AML-193 (cell line): Measurements from ENCODE around the gene DHRSX.
"Not testable (repeated sequence)": the region's sequence is repeated elsewhere in the genome, so short reads cannot be mapped to it uniquely, and the experiment has no call there.

Source experiments
- DNase-seq, 2 experiments: peaks; one replicate each; lab custom pipeline; 2025; lab: John Stamatoyannopoulos, UW

Gene DHRSX

DNA sequence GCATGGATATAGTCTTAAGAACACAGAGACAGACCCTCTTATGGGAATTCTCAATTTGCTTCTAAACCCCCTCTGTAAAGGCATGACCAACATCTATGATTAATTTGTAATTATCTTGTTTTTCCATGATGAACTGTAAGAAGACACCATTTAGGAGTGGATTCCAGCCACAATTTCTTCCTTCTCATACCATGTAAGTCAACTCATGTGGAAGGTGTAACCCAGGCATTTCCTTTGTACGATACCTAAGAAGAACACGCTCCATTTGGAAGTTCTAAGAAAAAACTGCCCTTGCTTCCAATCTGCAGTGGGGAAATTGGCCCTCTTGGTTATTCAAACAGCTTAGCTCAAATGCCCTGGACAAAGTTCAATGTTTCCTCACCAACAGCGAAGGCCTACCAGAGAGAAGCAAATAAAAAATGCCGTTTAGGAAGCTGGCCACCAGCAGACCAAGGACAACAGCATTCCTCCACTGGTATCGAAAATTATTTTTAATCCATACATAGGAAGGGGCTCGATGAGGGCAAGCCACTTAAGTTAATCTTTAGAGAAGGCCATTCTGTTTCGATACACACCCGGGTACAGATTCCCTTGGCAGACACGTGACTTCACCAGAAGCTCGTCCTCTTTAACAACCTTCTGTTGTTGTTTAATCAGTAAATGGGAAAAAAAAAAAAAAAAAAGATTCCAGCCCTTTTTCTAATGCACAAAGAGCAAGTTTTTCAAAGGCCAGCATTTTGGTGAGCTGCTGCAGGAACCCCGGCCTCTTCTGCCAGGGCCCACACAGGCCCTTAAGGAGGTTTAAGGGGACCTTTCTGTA, 2.6 kb downstream of the DHRSX start:
- no peak for DNase-seq

DNA sequence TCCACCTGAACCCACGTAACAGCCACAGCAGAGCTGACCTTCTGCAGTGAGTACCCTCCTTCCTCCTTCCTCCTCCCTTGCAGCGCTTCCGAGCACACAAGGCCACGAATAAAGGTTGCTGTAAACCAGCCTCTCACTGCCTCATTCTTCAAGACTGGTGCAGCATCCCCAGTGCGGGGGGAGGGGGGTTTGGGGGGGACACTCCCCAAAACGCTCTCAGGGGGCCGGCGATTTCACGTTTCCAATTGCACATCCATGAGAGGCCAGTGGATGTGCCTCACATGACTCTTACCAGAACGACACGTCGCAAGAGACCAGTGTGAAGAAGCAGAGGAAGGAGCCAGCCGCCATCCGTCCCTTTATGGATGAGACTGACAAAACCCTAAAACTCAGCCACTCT, 5.2 kb downstream of the DHRSX start:
- DNase-seq = no peak

DNA sequence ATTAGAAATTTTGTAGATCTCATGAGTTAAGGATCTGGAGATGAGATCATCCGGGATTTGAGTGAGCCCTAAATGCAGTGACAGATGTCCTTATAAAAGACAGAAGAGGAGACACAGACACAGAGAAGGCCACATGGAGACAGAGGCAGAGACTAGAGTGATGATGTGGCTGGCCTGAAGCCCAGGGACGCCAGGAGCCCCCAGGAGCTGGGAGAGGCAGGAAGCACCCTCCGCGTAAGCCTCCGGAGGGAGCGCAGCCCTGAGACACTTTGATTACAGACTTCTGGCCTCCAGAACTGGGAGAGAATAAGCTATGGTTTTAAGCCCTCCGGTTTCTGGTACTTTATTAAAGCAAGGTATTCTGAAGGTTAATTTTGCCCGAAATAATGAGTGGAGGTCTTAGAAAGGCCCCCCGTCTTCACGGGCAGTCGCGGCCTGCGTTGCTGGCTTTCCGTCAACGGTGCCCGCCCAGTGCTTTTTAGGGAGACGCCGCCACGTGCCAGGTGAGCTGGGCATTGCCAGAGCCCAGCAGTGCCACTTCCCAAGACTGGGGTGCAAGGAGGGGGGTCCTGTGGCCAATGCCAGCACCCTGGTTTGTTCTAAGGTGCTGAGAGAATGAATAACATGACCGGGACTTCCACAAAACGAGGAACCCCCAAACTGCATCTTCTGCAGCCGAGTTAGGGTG, 8.1 kb downstream of the DHRSX start:
- no peak for DNase-seq

DNA sequence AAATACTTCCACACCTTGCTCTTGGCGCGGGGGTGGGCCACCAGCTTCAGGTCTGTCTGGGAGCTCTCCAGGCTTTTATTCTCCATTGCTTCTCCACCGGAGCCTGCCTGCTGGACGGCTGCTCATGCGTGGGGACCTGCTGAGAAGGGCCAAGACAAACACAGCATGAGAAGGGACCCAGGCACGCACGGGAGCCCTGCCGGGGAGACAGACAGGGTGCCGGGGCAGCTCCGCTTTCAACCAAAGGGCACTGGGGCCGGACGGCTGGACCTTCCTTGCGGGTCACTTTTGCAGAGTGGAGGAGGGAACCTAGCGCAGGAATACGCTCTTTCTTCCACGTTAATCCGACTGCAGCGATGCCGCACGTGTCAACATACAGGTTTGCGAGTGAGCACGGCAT, 10.1 kb downstream of the DHRSX start:
- no peak for DNase-seq

DNA sequence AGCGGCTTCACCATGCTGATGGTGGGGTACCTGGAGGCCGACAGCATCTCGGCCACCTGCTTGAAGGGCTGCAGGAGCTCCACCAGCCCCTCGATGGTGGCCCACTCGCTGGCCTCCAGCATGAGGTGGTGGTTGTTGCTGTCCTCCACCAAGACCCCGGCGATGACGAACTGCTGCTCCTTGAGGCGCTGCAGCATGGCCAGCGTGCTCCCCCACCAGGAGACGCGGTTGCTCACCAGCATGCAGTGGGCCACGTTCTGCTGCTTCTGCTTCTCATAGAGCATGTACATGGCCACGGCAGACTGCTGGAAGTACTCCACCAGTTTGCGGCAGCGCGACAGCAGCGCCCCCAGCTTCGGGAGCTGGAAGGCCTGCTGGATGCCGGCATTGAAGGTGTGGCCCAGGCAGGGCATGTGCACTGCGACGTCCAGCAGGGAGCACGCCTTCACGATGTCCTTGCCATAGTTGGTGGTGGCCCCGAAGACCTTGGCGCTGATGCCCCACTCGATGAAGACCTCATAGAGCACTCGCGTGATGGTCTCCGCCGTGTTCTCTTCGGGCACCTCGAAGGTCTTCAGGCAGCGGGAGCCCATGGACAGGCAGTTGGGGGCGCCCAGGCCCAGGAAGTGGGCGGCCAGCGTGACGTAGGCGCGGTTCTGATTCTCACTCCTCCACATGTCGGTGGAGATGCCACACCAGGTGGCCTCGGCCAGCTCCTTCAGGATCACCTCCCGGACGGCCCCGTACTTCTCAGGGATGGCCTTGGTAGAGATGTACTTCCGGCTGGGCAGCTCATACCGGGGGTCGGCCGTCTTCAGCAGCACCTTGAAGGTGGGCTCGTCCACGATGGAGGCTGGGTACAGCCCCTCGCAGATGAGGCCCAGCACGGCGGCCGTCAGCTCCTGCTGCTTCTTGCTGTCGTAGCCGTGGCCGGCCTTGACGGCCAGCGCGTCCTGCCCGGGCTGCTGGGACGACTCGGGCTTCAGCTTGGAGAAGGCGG, 11.0 kb downstream of the DHRSX start:
- no peak for DNase-seq

DNA sequence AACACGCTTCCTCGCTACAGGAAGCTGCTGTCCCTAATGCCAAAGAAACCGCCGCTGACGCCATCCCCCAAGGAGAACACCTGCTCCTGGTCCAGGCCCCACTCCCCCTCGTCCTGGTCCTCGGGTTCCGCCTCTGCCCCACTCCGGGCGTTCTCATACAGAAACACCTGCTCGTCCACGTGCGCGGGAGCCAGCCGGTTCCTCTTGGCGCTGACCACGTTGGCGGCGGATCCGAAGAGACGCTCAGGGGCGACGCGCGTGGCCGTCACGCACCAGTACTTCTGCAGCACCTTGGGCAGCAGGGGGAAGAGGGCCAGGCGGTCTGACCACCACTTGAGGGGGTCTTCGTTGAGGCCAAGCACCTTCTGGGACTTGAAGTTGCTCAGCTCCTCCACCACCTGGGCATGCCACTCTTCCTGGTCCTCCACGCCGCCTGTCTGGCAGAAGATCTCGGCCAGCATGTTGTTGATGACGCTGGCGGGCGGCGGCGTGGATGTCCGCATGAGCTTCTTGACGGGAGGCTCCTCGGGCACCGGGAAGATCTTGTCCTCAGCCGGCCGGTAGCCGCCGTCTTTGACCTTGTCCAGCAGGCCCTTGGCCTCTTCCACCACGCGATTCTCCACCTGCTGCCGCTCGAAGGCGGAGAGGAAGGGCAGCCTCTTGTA, 12.0 kb downstream of the DHRSX start:
- DNase-seq = no peak

DNA sequence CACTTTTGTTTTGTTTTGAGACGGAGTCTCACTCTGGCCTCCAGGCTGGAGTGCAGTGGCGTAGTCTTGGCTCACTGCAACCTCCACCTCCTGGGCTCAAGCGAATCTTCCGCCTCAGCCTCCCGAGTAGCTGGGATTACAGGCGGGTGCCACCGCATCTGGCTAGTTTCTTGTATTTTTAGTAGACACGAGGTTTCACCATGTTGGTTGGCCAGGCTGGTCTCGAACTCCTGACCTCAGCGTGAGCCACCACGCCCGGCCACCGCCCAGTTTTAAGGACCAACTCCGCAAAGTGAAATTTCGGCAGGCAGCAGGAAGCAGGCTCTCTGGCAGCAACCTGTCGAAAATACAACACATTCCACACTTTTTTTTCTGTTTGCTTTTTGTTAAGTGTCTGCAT, 13.4 kb downstream of the DHRSX start:
- DNase-seq = no peak

DNA sequence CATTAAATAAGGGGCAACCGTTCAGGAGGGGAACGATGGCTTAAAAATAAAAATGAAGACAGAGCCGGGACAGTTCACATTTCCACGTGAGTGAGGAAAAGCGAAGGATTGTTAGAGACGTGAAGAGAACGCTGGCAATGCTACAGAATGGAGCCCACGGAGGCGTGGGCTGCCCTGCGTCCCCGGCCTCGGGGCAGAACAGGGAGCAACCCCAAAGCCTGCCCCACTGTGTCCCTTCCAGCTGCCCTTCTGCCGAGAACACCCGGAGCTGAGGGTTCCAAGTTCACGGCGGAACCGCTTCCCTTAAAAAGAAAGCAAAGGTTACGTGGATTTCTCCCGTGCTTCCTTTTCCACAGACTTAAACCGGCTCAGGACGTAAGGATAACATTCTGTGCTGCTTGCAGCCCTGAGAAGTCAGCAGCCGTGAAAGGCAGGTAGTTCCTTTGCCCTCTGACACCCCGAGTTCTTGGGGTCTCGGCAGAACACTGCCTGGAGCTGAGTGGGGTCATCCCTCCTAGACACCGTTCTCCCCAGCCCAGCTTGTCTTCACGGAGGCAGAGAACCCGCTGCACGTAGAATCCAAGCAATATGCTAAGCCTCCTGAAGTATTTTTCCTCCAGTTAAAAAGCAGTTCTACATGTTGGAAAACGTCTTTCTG, 14.2 kb downstream of the DHRSX start:
- no peak for DNase-seq

DNA sequence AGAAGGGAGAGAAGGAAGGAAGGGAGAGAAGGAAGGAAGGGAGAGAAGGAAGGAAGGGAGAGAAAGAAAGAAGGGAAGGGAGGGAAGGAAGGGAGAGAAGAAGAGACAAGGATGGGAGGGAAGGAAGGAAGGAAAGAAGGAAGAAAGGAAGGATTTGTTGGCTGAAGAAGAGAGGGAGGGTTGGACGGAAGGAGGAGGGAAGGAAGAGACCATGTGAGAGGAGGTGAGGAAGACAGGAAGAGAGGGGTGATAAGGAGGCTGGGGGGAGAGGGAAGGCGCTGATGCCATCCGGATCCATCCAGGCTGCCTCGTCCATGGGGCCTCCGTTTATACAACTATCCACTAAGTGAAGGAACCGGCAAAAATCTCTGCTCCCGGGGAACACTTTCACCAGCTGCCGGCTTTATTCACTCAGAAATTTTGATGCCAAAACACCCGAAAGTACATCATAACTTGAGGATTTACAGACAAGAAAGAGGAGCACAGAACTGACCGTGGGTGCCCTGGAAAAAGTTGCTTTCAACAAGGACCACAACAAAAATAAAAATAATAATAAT, 14.9 kb downstream of the DHRSX start:
- DNase-seq = no peak

DNA sequence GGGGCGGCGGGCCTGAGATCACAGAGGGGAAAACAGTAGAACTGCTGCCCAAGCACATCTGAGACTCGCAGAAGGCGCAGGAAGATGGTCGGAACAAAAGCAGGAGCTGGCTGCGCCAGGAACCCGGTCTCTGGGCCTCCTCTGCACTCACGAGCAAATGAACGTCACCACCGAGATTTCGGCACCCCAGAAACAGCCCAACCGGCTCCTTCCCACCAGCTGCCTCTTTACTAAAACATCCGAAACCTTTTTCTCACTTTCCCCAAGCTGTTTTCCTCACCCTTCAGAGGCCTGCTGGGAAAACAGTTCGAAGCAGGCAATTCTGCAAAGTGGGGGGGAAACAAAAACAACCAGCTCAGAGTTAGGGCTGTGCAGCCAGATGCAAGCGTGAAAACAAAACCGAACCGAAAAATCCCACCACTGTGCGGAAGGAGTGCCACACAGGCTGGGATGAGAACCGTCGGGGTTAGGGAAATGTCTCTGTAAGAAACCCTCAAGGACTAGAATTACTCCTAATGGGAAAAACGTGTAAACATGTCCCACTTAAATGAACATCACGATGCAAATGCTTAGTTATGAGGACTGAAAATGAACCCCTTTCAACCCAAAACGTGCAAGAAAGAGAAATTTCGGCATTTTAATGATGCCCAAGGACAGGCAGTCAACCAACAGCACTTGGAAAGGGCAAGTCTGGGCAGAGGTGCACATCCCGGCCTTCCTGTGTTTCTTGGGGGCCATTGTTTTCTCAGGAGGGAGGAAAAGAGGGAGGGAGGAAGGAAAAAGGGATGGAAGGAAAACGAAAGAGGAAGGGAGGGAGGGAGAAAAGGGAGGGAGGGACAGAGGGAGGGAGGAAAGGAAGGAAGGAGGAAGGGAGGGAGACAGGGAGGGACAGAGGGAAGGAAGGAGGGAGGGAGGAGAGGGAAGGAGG, 15.8 kb downstream of the DHRSX start:
- DNase-seq = no peak

DNA sequence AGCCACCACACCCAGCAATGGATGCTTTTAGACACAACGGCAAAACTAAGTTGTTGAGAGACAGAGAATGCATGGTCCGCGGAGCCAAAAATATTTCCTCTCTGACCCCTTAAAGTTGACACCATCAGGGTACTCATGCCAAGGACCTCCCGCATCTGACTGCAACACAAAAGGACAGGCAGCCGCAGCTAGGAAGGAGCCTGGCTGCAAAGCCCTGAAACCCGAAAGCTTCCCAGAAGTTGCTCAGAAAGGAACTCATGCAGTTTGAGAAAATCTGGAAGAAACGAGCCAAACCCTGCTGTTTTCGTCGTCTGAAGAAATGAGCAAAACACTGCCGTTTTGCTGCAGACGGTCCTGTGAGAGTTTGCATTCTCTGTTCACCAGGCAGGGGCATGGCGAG, 16.5 kb downstream of the DHRSX start:
- DNase-seq = no peak

DNA sequence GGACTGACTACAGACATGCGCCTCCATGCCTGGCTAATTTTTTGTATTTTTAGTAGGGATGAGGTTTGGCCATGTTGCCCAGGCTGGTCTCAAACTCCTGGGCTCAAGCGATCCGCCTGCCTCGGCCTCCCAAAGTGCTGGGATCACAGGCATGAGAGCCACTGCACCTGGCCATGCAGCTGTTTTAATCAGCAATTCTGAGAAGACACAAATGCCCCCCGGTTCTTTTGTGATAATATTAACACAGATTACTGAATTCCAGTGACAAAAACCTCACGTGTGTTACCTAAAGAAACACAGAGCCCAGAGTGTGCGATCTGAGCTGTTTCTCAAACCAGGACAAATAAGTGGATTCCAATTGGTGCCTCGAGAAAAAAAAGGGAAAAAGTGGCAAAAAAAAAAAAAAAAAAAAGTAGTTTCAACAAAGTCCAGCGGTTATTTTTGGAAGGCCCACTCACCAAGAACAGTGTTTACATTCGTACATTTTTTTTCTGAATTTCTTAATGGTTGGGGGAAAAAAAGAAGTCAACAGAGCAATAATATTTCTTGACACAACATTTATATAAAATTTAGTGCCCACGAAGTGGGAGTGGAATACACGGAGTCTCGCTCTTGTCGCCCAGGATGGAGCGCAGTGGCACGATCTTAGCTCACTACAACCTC, 17.2 kb downstream of the DHRSX start:
- no peak for DNase-seq

DNA sequence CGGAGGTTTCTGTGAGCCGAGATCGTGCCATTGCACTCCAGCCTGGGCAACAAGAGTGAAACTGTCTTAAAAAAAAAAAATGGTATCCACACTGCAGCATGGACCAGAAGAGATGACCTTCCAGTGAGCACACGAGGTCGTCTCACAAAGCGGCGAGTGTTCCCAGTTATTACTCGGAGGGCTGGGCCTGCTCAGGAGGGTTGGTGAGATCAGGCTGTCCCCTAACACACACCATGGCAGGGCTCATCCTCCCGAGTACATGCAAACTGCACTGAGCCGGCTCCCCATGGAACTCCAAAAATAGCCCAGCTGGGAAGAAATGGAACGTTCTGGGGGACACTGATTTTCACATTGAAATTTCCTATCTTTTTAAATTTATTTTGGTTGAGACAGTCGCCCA, 19.2 kb downstream of the DHRSX start:
- DNase-seq = not testable (repeated sequence)

DNA sequence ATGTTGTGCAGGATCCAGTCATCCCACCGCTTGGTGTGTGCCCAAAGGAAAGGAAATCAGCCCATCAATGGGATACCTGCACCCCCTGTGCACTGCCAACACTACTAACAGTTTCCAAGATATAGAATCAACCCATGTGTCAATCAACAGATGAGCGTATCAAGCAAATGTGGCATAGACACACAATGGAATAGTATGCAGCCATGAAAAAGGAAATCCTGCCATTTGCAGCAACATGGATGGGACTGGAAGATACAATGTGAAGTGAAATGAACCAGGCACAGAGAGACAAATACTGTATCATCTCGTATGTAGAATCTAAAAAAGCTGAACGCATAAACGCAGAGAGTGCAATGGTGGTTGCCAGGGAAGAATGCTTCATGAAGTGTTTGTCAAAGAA, 20.8 kb downstream of the DHRSX start:
- DNase-seq = not testable (repeated sequence)

DNA sequence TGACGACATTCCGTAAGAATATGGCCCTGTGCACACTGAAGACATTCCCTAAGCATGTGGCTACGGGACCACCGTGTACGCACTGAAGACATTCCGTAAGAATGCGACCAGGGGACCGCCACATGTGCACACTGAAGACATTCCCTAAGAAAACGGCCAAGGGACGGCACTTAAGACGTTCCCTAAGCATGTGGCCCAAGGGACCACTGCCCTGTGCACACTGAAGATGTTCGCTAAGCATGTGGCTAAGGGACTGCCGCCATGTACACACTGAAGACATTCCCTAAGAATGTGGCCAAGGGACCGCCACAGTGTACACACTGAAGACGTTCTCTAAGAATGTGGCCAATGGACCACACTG, 21.4 kb downstream of the DHRSX start:
- no peak for DNase-seq

DNA sequence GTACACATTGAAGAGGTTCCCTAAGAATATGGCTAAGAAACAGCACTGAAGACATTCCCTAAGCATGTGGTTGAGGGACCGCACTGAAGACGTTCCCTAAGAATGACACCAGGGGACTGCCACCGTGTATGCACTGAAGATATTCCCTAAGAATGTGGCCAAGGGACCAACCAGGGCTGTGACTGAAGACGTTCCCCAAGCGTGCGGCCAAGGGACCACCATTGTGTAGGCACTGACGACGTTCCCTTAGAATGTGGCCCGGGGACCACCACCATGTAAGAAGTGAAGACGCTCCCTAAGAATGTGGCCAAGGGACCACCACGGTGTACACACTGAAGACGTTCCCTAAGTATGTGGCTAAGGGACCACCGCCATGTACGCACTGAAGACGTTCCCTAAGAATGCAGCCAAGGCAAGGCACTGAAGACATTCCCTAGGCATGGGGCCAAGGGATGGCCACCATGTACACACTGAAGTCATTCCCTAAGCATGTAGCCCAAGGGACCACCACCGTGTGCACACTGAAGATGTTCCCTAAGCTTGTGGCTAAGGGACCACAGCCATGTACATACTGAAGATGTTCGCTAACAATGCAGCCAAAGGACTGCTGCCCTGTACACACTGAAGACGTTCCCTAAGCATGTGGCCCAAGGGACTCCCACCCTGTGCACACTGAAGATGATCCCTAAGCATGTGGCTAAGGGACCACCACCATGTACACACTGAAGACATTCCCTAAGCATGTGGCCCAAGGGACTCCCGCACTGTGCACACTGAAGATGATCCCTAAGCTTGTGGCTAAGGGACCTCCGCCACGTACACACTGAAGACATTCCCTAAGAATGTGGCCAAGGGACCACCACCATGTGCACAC, 22.0 kb downstream of the DHRSX start:
- no peak for DNase-seq

DNA sequence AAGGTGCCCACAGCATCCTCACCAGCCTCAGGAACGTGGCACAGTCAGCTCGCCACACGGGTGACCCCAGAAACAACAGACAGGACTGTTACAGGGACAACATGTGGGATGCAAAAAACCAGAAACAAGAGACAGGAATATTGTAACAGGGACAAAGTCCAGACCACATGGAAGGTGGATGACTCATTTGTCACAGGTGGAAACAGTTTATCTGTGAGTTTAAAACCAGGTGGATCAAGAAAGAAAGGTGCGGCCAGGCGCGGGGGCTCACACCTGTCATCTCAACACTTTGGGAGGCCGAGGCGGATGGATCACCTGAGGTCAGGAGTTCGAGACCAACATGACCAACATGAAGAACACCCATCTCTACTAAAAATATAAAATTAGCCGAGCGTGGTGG, 23.5 kb downstream of the DHRSX start:
- DNase-seq = not testable (repeated sequence)

DNA sequence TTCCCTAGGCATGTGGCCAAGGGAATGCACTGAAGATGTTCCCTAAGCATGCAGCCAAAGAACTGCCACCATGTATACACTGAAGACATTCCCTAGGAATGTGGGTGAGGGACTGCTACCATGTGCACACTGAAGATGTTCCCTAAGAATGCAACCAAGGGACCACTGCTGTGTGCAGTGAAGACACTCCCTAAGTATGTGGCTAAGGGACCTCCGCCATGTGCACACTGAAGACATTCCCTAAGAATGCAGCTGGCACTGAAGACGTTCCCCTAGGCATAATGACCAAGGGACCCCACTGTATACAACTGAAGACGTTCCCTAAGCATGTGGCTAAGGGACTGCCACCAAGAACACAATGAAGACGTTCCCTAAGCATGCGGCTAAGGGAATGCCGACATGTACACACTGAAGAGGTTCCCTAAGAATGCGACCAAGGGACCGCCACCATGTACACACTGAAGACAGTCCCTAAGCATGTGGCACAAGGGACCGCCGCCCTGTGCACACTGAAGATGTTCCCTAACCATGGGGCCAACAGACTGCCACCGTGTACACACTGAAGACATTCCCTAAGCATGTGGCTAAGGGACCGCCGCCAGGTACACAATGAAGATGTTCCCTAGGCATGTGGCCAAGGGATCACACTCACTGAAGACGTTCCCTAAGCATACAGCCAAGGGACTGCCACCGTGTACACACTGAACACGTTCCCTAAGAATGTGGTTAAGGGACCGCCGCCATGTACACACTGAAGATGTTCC, 25.6 kb downstream of the DHRSX start:
- DNase-seq = no peak
